HG03558 (cell line): Measurements from ENCODE around the gene MRPS10.

Experiments used
- ATAC-seq: cut with Tn5 transposase; IDR thresholded peaks from one replicate; pipeline ENCODE4 v1.9.1; 2021; ENCODE audit warnings: moderate number of reproducible peaks; ENCODE audit not compliant: unreplicated experiment; ENCODE audit errors: extremely low read depth

MRPS10 gene

GRCh38 chr6:42239736-42240375 is 22.2 kb upstream of the MRPS10 start:
- no peak for ATAC-seq

GRCh38 chr6:42239333-42239732 is 21.7 kb upstream of the MRPS10 start:
- no peak for ATAC-seq

- no peak for ATAC-seq
Observed at GRCh38 chr6:42237857-42238256, 20.2 kb upstream of the MRPS10 start.

- no peak for ATAC-seq
Observed at GRCh38 chr6:42236682-42237473, 19.2 kb upstream of the MRPS10 start.

- no peak for ATAC-seq
Observed at GRCh38 chr6:42236030-42236429, 18.4 kb upstream of the MRPS10 start.

DNA sequence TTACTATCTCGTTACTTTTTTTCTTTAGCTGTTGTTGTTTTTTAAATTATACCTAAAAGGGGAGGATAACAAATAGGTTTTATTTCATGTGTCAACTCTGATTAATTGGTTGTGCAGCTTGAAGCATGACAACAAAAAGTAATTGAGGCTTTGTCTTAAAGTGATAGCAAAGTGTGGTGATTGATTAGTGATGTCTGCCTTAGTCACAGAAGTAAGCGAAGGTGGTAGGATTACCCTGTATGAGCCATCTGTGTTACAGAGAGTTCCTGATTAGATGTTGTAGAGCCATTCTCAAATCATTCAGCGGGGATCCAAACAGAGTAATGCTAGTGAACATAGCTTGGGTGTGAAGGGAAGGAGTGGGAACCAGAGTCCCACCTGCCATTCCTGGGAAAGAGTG is 14.4 kb upstream of the MRPS10 start:
- no peak for ATAC-seq

- ATAC-seq, result no peak
Observed at GRCh38 chr6:42230345-42231321, 13.0 kb upstream of the MRPS10 start.

GRCh38 chr6:42229506-42230119 is 12.0 kb upstream of the MRPS10 start:
- ATAC-seq, result no peak

DNA sequence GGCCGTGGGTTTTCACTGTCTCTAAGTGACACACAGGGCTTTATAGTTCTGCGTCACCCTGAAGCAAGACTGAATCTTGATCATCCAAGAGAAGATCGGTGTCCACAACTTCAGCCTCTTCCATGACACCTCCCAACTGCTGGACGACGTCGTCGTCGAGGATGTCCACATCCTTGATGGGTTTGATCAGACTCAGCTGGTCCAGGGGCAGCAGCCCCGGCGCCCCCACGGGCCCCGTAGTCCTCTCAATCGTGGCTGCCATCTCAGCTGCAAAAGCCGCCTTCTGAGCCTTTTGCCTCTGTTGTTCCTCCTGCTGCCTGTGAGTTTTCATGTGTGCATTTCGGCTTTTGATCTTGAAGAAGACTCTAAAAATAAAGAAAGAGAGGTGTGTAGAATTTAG is 10.6 kb upstream of the MRPS10 start:
- no peak for ATAC-seq

GRCh38 chr6:42227173-42227850 is 9.7 kb upstream of the MRPS10 start:
- no peak for ATAC-seq

GRCh38 chr6:42226645-42227143 is 9.0 kb upstream of the MRPS10 start:
- no peak for ATAC-seq

DNA sequence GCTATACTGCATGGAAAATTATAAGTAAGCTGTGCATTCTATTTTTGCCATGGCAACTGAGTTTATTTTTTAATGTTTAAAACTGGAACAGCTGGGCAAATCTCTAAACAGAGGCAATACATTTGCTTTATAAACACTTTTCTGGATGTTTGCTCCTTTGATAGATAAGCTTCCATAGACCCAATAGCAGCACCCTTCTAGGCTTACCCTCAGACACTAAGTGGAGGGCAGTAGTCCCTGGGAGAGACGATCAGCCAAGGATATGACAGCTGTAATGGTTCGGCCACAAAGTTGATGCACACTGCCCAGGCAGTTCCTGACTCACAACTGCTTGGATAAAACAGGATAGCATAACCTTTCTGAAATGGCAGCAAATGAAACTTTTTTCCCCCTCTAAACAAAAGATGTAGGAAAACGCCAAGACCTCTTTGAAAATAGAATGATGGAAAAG is 8.5 kb upstream of the MRPS10 start:
- ATAC-seq, result no peak

DNA sequence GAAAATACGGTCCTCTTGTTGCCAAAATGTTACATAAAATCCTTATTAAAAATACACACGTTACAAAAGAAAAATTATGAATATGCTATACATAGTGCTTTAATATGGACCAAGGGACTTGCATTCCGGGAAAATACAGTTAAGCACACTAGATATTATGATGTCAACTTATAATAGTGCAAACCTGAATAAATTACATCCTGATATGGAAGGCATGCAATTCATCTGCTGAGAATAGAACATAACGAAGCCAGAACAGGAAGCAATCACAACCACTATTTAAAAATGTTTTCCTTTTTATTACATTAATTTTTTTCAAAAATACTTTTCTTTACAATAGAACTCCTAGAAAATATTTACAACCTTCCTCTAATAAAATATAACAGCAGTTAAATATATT is 7.8 kb upstream of the MRPS10 start:
- no peak for ATAC-seq

- ATAC-seq, result no peak
Observed at GRCh38 chr6:42225029-42225339, 7.3 kb upstream of the MRPS10 start.

DNA sequence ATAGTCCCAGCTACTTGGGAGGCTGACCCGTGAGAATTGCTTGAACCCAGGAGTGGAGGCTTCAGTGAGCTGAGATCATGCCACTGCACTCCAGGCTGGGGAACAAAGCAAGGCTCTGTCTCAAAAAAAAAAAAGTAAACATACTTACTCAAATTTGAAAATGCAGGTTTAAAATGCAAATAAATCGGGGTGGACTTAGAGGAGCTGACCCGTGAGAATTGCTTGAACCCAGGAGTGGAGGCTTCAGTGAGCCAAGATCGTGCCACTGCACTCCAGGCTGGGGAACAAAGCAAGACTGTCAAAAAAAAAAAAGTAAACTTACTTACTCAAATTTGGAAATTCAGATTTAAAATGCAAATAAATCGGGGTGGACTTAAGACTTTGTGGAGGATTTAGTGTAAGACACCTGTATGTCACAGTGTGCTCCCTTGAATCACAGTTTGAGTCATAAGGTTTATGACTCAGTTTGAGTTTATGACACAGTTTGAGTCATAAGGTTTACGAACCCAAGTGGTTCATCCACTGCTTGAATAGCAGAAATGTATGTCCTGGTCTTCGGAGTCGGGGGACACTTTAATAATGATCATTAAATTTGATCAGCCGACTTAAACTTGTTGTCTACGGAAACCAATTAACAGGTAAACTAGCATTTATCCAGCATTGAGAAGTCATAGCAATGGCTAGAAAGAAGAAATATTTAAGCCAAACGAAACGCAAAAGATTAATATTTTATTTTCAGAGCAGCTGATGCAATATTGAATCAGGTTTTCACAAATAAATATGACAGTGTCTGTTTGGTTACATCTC is 6.8 kb upstream of the MRPS10 start:
- peak; percentile 88 for ATAC-seq

DNA sequence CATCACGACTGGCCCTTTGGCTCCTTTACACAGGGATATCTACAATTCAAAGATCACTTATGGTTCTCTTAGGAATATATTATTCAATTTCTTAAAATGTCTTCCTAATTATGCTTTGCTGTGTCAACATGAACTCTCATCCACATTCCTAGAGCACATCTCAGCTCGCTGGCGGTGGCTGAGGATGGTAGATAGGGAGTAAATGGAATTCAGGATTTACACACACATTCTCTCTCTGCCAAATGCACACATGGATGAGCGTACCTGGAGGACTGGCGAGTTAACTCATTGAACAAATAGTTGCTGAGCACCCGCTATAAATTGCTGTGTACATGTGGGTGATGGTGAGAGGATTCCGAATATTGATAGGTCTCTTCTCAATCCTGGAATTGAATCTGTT is 4.8 kb upstream of the MRPS10 start:
- no peak for ATAC-seq

DNA sequence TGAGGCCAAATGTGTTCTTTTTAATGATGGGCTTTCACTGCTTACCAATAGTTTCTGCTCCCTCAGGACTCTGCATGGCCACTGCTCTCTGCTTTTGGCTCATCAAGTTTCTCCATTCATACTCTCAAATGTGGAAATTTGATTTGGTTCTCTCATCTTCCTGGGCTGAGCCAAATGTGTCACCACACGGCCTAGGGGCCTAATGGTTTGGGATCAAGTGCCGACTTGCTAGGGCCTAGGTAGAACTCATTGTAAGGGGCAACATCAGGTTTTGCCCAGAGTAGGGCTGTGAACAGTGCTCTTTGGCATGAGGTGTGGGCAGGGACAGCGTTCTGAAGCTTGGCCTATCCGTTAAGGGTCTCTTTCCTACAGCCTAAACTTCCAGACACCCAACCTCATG is 3.9 kb upstream of the MRPS10 start:
- ATAC-seq, result no peak

GRCh38 chr6:42220807-42221206 is 3.1 kb upstream of the MRPS10 start:
- no peak for ATAC-seq

GRCh38 chr6:42217157-42217518 is 523 bp downstream of the MRPS10 start:
- ATAC-seq, result no peak
